ENCODE data around the gene IL17REL.

Gene IL17REL

GRCh38 chr22:49953027-49953679 lies 59.4 kb downstream of the IL17REL start:
- DNase-seq (ENCODE audit: extremely low read depth, low read depth) = no peak
- no peak overlapping the region for H3K4me3 ChIP-seq (replicated peaks; ENCODE audit: low read depth, low read length)
- TF ChIP-seq, protein P1, sequence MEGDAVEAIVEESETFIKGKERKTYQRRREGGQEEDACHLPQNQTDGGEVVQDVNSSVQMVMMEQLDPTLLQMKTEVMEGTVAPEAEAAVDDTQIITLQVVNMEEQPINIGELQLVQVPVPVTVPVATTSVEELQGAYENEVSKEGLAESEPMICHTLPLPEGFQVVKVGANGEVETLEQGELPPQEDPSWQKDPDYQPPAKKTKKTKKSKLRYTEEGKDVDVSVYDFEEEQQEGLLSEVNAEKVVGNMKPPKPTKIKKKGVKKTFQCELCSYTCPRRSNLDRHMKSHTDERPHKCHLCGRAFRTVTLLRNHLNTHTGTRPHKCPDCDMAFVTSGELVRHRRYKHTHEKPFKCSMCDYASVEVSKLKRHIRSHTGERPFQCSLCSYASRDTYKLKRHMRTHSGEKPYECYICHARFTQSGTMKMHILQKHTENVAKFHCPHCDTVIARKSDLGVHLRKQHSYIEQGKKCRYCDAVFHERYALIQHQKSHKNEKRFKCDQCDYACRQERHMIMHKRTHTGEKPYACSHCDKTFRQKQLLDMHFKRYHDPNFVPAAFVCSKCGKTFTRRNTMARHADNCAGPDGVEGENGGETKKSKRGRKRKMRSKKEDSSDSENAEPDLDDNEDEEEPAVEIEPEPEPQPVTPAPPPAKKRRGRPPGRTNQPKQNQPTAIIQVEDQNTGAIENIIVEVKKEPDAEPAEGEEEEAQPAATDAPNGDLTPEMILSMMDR (IDR thresholded peaks at IDR 0.05; ENCODE audit: low read depth, low read length, missing control alignments) = no peak

GRCh38 chr22:49951986-49952896 lies 60.3 kb downstream of the IL17REL start:
- DNase-seq (ENCODE audit: extremely low read depth, low read depth) = no peak
- H3K4me3 ChIP-seq (replicated peaks; ENCODE audit: low read depth, low read length) = no peak overlapping the region
- TF ChIP-seq, protein P1 (IDR thresholded peaks at IDR 0.05; ENCODE audit: low read depth, low read length, missing control alignments) = no peak

GRCh38 chr22:49951678-49951985 lies 60.9 kb downstream of the IL17REL start:
- TF ChIP-seq, protein P1 (IDR thresholded peaks at IDR 0.05; ENCODE audit: low read depth, low read length, missing control alignments) = no peak
- H3K4me3 ChIP-seq (replicated peaks; ENCODE audit: low read depth, low read length) = no peak overlapping the region
- DNase-seq (ENCODE audit: extremely low read depth, low read depth) = no peak

- TF ChIP-seq, protein P1 (IDR thresholded peaks at IDR 0.05; ENCODE audit: low read depth, low read length, missing control alignments) = no peak
- H3K4me3 ChIP-seq (replicated peaks; ENCODE audit: low read depth, low read length) = no peak overlapping the region
- DNase-seq (ENCODE audit: extremely low read depth, low read depth) = no peak
Measured at GRCh38 chr22:49951000-49951677, 61.4 kb downstream of the IL17REL start.

GRCh38 chr22:49950396-49950994 lies 62.1 kb downstream of the IL17REL start:
- H3K4me3 ChIP-seq (replicated peaks; ENCODE audit: low read depth, low read length) = no peak overlapping the region
- DNase-seq (ENCODE audit: extremely low read depth, low read depth) = no peak
- TF ChIP-seq, protein P1 (IDR thresholded peaks at IDR 0.05; ENCODE audit: low read depth, low read length, missing control alignments) = no peak

DNA sequence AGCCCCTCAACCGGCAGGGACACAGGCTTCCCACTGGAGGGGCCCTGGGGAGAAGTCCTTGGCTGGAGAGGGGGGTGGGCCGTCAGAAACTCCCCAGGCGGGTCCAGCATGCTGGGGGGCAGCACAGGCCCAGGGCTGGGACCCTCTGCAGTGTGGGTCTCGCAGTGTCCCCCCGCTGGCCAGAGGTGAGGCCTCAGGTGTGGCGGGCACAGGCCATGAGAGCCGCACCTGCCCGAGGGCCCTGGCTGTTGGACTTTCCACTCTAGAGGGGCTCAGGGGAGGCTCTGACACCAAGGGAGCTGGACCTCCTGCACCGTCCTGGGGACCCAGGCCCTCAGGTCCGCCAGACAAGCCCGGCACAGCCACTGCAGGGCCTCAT lies 62.7 kb downstream of the IL17REL start:
- no peak overlapping the region for H3K4me3 ChIP-seq (replicated peaks; ENCODE audit: low read depth, low read length)
- DNase-seq (ENCODE audit: extremely low read depth, low read depth) = no peak
- TF ChIP-seq, protein P1 (IDR thresholded peaks at IDR 0.05; ENCODE audit: low read depth, low read length, missing control alignments) = no peak

Measured in HFF-Myc (cell line).